Activated CD4-positive, alpha-beta T cell treated with anti-CD3 and anti-CD28 coated beads for 36 hours (primary cell): Measurements from ENCODE around the gene MICALL2. TPM values are rescaled to one million over a fixed set of nuclear protein-coding genes. Genes with fewer than 3 reads are reported as not detected.

ENCODE experiments used
- ATAC-seq: fragments of 200-7000 bp; cut with Tn5 transposase; one replicate; pipeline ENCODE4 v1.10.0; 2021; ENCODE audit warnings: mild to moderate bottlenecking, moderate library complexity
- CTCF ChIA-PET: fragments of 350-600 bp; sonication (Branson Sonifier 250); formaldehyde crosslinking; loops from one replicate; lab custom pipeline; 2021; ENCODE audit warnings: antibody characterized with exemption; lab: Charles Lee
- POLR2A ChIA-PET: fragments of 350-600 bp; sonication (Branson Sonifier 250); formaldehyde crosslinking; loops from one replicate; lab custom pipeline; 2021; ENCODE audit warnings: antibody characterized with exemption, inconsistent platforms; lab: Charles Lee
- DNase-seq: peaks from one replicate; pipeline ENCODE4 v3.0.0-alpha.2; 2020
- H3K27ac Mint-ChIP-seq: one replicate; pipeline ENCODE4 v1.8.0; 2021; ENCODE audit warnings: mixed read lengths
- H3K27me3 Mint-ChIP-seq: one replicate; pipeline ENCODE4 v1.8.0; 2021; ENCODE audit warnings: mixed read lengths
- H3K36me3 Mint-ChIP-seq: one replicate; pipeline ENCODE4 v1.8.0; 2021; ENCODE audit warnings: low read depth, mixed read lengths
- H3K4me1 Mint-ChIP-seq: one replicate; pipeline ENCODE4 v1.8.0; 2021; ENCODE audit warnings: mixed read lengths
- H3K4me3 Mint-ChIP-seq: one replicate; pipeline ENCODE4 v1.8.0; 2021; ENCODE audit warnings: mild to moderate bottlenecking, moderate library complexity, mixed read lengths
- H3K9me3 Mint-ChIP-seq: one replicate; pipeline ENCODE4 v1.8.0; 2021; ENCODE audit warnings: low read depth, mixed read lengths
- intact Hi-C, 2 experiments: fragments of 100-400 bp; cut with DNase I in 1 of 2; cut with micrococcal nuclease in 1 of 2; formaldehyde crosslinking; loops; one replicate each; pipeline versions ENCODE4 v1.14.2 to v1.15.1; 2022 to 2024; cut with DNase I, micrococcal nuclease
- total RNA-seq, 2 experiments: library from RNA; stranded (reverse); gene quantifications; one replicate each; pipeline ENCODE4 v1.2.3, GENCODE V29; 2021

MICALL2 gene
- total RNA-seq, 2 experiments from 2014 or later, result 1.9 to 2.7 TPM

- CTCF ChIA-PET, result no interaction called here
- ATAC-seq, result no peak
- H3K9me3 Mint-ChIP-seq, result peaks cover 4% of the 10 kb centered on the region
- no peak for DNase-seq
- H3K27ac Mint-ChIP-seq, result no peak overlapping the region
- no peaks in the 10 kb centered on the region for H3K36me3 Mint-ChIP-seq
- H3K4me3 Mint-ChIP-seq, result no peak overlapping the region
- POLR2A ChIA-PET, result no interaction called here
- H3K27me3 Mint-ChIP-seq, result peaks cover 17% of the 10 kb centered on the region
- no peaks in the 10 kb centered on the region for H3K4me1 Mint-ChIP-seq
- intact Hi-C loops, result no loop called here
These were observed 66.7 kb downstream of the MICALL2 start for GRCh38 chr7:1392556-1392955.

GRCh38 chr7:1391449-1391848 is 67.8 kb downstream of the MICALL2 start:
- ChIA-PET CTCF (interaction anchor here (0.5 kb wide), 1 partner anchor 13 kb away, joined by 3 read pairs; no protein-coding TSS in a partner anchor), POLR2A (no interaction called here)
- Mint-ChIP-seq H3K27me3 (peaks cover 17% of the 10 kb centered on the region), H3K4me3 (no peak overlapping the region), H3K4me1 (no peaks in the 10 kb centered on the region), H3K36me3 (no peaks in the 10 kb centered on the region), H3K27ac (no peak overlapping the region), H3K9me3 (peaks cover 4% of the 10 kb centered on the region)
- intact Hi-C loops, result no loop called here
- DNase-seq, result no peak
- no peak for ATAC-seq

GRCh38 chr7:1388703-1389335 is 70.5 kb downstream of the MICALL2 start:
- H3K27me3 Mint-ChIP-seq, result peaks cover 24% of the 10 kb centered on the region
- no peak for ATAC-seq
- H3K9me3 Mint-ChIP-seq, result peaks cover 4% of the 10 kb centered on the region
- intact Hi-C loops, result no loop called here
- H3K36me3 Mint-ChIP-seq, result no peaks in the 10 kb centered on the region
- ChIA-PET CTCF (no interaction called here), POLR2A (no interaction called here)
- H3K27ac Mint-ChIP-seq, result no peak overlapping the region
- H3K4me3 Mint-ChIP-seq, result no peak overlapping the region
- H3K4me1 Mint-ChIP-seq, result no peaks in the 10 kb centered on the region
- DNase-seq, result no peak

GRCh38 chr7:1388021-1388702 is 71.1 kb downstream of the MICALL2 start:
- ATAC-seq, result no peak

DNA sequence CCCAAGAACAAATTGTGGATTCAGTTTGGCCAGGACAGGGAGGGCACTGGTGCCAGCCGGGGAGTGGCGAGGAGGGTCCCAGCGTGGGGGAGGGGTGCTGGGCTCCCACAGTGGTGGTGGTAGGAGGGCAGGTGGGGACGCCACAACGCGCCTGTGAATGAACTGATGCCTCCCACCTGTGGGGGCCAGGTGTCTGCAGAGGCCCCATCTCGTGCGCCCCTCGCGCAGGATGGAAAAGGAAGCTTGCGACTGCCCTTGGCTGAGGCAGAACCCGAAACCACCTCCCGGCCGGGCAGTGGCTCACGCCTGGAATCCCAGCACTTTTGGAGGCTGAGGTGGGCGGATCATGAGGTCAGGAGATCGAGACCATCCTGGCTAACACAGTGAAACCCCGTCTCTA is 72.0 kb downstream of the MICALL2 start:
- intact Hi-C loops, result no loop called here
- DNase-seq (no peak), ATAC-seq (no peak)
- Mint-ChIP-seq H3K4me1 (no peaks in the 10 kb centered on the region), H3K27me3 (peaks cover 28% of the 10 kb centered on the region), H3K36me3 (no peaks in the 10 kb centered on the region), H3K4me3 (no peak overlapping the region), H3K9me3 (peaks cover 4% of the 10 kb centered on the region), H3K27ac (no peak overlapping the region)
- ChIA-PET POLR2A (no interaction called here), CTCF (no interaction called here)

More at GRCh38 chr7:1388021-1388702, 71.1 kb downstream of the MICALL2 start:
- ChIA-PET POLR2A (no interaction called here), CTCF (no interaction called here)
- intact Hi-C loops, result no loop called here
- Mint-ChIP-seq H3K4me3 (no peak overlapping the region), H3K4me1 (no peaks in the 10 kb centered on the region), H3K27me3 (peaks cover 25% of the 10 kb centered on the region), H3K27ac (no peak overlapping the region), H3K36me3 (no peaks in the 10 kb centered on the region), H3K9me3 (peaks cover 4% of the 10 kb centered on the region)
- no peak for DNase-seq

DNA sequence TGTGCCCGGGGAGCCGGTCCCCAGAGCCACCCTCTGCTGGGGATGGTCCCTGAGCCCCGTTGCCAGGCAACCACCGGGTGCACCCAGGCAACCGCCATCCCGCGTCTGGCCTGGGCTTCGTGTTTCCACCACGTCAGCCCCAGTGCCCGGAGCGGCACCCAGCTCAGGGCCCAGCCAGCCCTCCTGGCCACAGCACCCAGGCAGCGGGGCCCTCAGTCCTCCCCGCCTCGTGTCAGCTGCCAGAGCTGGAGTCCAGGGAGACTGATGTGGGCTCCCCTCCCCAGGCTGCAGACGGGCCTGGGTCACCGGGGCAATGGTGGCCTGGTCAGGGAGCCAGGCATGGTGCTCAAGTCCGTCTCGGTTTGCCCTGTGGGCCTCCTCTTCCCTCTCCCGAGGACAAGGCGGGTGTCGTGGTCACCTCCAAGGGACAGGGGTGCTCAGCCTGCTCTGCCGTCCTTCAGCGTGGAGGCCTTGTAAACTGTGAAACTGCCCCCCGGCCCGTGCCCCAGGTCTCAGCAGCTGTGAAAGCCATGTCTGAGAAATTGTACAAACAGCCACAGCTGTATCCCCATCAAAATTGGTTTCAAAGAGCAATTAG is 72.5 kb downstream of the MICALL2 start:
- no peak for ATAC-seq
- Mint-ChIP-seq H3K27me3 (peaks cover 28% of the 10 kb centered on the region), H3K27ac (no peak overlapping the region), H3K36me3 (no peaks in the 10 kb centered on the region), H3K9me3 (peaks cover 4% of the 10 kb centered on the region), H3K4me1 (no peaks in the 10 kb centered on the region), H3K4me3 (no peak overlapping the region)
- ChIA-PET POLR2A (no interaction called here), CTCF (no interaction called here)
- no peak for DNase-seq
- intact Hi-C loops, result no loop called here

GRCh38 chr7:1385809-1386622 is 73.3 kb downstream of the MICALL2 start:
- intact Hi-C loops, result no loop called here
- Mint-ChIP-seq H3K4me1 (no peaks in the 10 kb centered on the region), H3K27ac (no peak overlapping the region), H3K36me3 (no peaks in the 10 kb centered on the region), H3K27me3 (peaks cover 24% of the 10 kb centered on the region), H3K9me3 (no peaks in the 10 kb centered on the region), H3K4me3 (no peak overlapping the region)
- ChIA-PET CTCF (no interaction called here), POLR2A (no interaction called here)
- ATAC-seq (no peak), DNase-seq (no peak)

DNA sequence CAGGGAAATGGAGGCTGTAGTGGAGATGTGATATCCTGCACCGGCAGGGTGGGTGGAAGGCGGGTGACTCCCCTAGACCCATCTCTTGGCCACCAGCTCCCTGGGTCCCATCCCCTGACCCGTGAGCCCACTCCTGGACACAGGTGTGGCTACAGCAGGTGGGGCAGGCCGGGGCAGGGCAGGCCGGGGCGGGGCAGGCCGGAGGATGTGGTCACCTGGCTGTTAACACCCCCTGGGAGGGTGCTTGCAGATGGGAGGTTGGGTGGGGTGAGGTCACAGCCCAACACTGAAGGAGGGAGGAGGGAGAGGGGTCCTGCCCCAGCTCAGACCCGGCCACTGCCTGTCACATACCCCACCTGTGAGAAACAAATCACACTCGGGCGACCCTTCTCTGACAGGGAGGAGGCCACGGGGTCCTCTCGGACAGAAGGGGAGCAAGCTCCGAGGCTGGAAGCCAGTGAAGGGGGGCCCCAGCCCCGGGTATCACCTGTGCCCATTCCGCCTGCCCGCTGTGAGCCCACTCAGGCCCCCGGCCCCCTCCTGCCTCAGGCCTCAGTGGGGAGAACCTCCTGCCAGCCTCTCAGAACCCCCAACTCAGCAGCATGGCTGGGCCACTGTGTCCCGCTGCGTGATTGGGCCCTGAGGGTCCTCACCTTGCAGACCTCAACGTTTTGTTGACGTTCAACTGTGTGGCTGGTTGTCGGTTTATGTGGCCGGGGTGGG is 74.0 kb downstream of the MICALL2 start:
- H3K27me3 Mint-ChIP-seq, result peaks cover 20% of the 10 kb centered on the region
- no peak overlapping the region for H3K4me3 Mint-ChIP-seq
- no peaks in the 10 kb centered on the region for H3K36me3 Mint-ChIP-seq
- no peaks in the 10 kb centered on the region for H3K4me1 Mint-ChIP-seq
- no peaks in the 10 kb centered on the region for H3K9me3 Mint-ChIP-seq
- POLR2A ChIA-PET, result no interaction called here
- intact Hi-C loops, result no loop called here
- H3K27ac Mint-ChIP-seq, result no peak overlapping the region
- CTCF ChIA-PET, result interaction anchor here (0.8 kb wide), 1 partner anchor 41 kb away, joined by 3 read pairs; no protein-coding TSS in a partner anchor
- no peak for ATAC-seq
- no peak for DNase-seq

Other genes with a start within 250 kb of the MICALL2 start
- gene UNCX, start 226.6 kb downstream of the MICALL2 start, total RNA-seq, result not detected
- 10 to 100 TPM; 78.1 to 81.7 TPM for gene INTS1, start 44.9 kb upstream of the MICALL2 start, total RNA-seq
- gene MAFK, start 71.2 kb upstream of the MICALL2 start, total RNA-seq, result 10 to 100 TPM; 28.7 to 33.1 TPM
- under 1 TPM; 0.05 to 0.14 TPM for gene TMEM184A, start 96.7 kb upstream of the MICALL2 start, total RNA-seq
- gene PSMG3, start 110.6 kb upstream of the MICALL2 start, total RNA-seq, result 10 to 100 TPM; 21.4 to 33.0 TPM
- gene ELFN1, start 210.8 kb upstream of the MICALL2 start, total RNA-seq, result under 1 TPM; 0.05 to 0.09 TPM